ENCODE results near the gene RPL13.

RPL13 gene

DNA sequence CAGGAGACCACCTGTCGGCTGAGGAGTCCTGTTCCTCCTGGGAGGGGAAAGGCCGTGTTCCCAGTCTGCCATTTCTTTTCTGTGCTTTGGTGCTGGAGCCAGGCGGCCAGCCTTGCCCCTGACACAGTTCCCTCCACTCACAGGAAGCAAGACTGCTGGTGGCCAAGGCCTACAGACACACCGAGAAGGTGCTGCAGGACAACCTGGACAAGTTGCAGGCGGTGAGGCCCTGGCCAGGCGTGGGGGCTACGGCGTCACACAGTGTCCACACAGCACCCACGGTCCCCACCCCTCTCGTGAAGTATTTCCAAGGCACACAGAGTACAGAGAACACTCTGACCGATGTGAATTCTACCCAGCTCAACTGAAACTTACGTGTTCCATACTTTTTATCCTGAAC lies 6.1 kb upstream of the RPL13 start:
- no peak for DNase-seq (ENCODE audit: low read depth in 2 of 2)
- no peak overlapping the region for H3K4me3 ChIP-seq (replicated peaks in 1 of 2; ENCODE audit: low read depth in 2 of 2, low read length in 2 of 2)
- TF ChIP-seq CTCF (IDR thresholded peaks at IDR 0.05; ENCODE audit: low read depth, low read length), result no peak

- H3K4me3 ChIP-seq (replicated peaks in 1 of 2; ENCODE audit: low read depth in 2 of 2, low read length in 2 of 2), result no peak overlapping the region
- TF ChIP-seq CTCF (IDR thresholded peaks at IDR 0.05; ENCODE audit: low read depth, low read length), result no peak
- DNase-seq (ENCODE audit: low read depth in 2 of 2), result no peak
These were observed 5.2 kb upstream of the RPL13 start for GRCh38 chr16:89555265-89555664.

DNA sequence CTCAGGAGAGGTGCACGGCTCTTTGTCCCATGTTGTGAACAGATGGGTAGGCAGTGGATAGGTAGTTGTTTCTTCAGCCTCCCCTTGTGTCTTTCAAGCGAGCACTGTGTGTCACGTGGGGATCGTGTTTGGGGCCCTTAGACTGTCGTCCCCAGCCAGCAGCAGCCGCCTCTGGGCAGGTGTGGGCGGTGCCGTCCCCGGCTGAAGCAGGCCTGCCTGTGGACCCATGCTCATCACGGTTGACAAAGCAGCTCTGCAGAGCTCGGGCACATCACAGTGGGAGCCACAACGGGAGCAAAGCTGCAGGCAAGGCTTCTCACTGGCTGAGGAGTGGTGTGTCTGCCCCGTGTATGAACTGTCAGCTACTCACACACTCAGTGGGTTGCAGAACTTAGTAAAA lies 4.7 kb upstream of the RPL13 start:
- H3K4me3 ChIP-seq (replicated peaks in 1 of 2; ENCODE audit: low read depth in 2 of 2, low read length in 2 of 2), result no peak overlapping the region
- no peak for DNase-seq (ENCODE audit: low read depth in 2 of 2)

DNA sequence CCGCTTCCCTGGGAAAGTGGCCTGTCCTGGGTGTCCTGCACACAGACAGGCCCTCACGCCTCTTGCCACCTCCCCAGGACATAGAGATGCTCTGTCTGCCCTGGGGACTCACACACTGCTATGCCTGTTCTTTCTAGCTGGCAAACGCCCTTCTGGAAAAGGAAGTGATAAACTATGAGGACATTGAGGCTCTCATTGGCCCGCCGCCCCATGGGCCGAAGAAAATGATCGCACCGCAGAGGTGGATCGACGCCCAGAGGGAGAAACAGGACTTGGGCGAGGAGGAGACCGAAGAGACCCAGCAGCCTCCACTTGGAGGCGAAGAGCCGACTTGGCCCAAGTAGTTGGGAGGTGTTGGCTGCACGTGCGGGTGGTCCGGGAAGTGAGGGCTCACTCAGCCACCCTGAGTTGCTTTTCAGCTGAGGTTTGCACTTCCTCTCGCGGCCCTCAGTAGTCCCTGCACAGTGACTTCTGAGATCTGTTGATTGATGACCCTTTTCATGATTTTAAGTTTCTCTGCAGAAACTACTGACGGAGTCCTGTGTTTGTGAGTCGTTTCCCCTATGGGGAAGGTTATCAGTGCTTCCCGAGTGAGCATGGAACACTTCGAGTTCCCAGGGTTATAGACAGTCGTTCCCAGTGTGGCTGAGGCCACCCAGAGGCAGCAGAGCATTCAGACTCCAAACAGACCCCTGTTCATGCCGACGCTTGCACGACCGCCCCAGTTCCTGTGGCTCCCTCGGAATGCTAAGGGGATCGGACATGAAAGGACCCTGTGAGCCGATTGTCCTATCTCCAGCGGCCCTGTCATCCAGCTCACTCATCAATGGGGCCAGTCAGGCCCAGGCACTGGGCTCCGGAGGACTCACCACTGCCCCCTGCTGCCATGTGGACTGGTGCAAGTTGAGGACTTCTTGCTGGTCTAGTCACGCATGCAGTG lies 3.5 kb upstream of the RPL13 start:
- no peak overlapping the region for H3K4me3 ChIP-seq (replicated peaks in 1 of 2; ENCODE audit: low read depth in 2 of 2, low read length in 2 of 2)
- peak; percentile 96 for TF ChIP-seq CTCF (IDR thresholded peaks at IDR 0.05; ENCODE audit: low read depth, low read length)
- peak; percentile 85 to 86 for DNase-seq (ENCODE audit: low read depth in 2 of 2)

More for the DNA sequence above, 4.7 kb upstream of the RPL13 start:
- no peak for TF ChIP-seq CTCF (IDR thresholded peaks at IDR 0.05; ENCODE audit: low read depth, low read length)

DNA sequence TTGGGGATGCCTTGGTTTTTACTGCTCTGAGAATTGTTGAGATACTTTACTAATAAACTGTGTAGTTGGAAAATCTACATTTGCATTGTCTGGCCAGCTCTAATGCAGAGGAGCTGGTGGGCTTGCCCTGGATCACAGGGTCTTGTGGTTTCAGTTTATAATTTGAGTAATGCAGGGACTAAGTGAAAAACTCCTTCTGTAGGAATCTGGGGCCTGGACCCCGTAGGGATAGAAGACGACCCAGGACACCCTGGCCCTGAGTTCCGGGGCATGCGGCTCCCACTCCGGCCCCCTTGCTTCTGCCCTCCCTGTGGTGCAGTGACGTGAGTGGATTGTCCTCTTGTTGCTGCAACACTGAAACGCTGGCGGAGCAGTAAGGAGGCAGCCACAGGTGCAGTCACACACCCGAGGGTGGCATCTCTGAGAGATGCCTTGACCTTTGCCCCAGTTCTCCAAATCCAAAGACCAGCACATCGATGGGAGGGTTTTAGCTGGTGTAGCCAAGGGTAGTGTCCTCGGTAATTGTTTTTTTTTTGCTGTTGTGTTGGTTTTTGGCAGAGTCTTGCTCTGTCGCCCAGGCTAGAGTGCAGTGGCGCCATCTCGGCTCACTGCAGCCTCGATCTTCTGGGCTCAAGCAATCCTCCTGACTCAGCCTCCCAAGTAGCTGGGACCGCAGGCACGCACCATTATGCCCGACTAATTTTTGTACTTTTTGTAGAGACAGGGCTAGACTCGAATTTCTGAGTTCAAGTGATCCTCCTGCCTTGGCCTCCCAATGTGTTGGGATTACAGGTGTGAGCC lies 2.6 kb upstream of the RPL13 start:
- no peak for TF ChIP-seq CTCF (IDR thresholded peaks at IDR 0.05; ENCODE audit: low read depth, low read length)
- no peak for DNase-seq (ENCODE audit: low read depth in 2 of 2)
- H3K4me3 ChIP-seq (replicated peaks in 1 of 2; ENCODE audit: low read depth in 2 of 2, low read length in 2 of 2), result no peak overlapping the region

GRCh38 chr16:89561142-89561883 lies 831 bp downstream of the RPL13 start:
- no peak for DNase-seq (ENCODE audit: low read depth in 2 of 2)
- no peak for TF ChIP-seq CTCF (IDR thresholded peaks at IDR 0.05; ENCODE audit: low read depth, low read length)
- H3K4me3 ChIP-seq (replicated peaks in 1 of 2; ENCODE audit: low read depth in 2 of 2, low read length in 2 of 2), result peak overlapping the region; percentile 69 to 73

All from cardiac fibroblast (primary cell).